ENCODE data around the gene HORMAD2. TPM values are rescaled to one million over a fixed set of nuclear protein-coding genes. Genes with fewer than 3 reads are reported as not detected.

Gene HORMAD2
- total and polyA plus RNA-seq, 4 donors: 0.02 to 0.46 TPM; not detected in 2

DNA sequence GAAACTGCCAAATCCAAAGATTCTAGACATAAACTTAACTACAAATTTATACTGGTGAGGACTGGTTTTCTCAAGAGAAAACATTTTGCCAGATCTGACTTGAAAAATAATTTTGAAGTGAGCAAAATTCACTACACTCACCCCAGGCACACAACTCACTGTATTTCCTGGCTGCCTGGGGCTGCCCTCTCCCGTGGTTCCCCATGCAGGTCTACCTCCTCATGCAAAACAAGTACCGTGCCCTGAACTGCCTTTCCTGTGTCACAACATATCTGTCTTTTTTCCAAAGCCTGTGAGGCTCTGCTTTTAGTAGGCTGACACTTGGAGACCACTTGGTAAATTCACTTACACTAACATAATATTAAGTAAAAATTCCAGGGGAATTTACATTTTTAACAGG, 89.9 kb downstream of the HORMAD2 start:
- Histone ChIP-seq H3K9ac (ENCODE audit: insufficient read depth in 1 of 2, low read length in 2 of 2) (no peak overlapping the region), H3K9me3 (ENCODE audit: control insufficient read depth in 4 of 4, insufficient read depth in 3 of 4, low read length in 3 of 4) (no peaks in the 10 kb centered on the region), H3K4me3 (no peak overlapping the region), H3K36me3 (ENCODE audit: control insufficient read depth in 4 of 4, insufficient read depth in 4 of 4, low read length in 4 of 4) (no peaks in the 10 kb centered on the region), H3K27ac (ENCODE audit: low read depth in 1 of 2, low read length in 1 of 2) (no peak overlapping the region), H3K27me3 (ENCODE audit: control insufficient read depth in 3 of 3, insufficient read depth in 3 of 3, low read length in 2 of 3) (peaks cover 0 to 3% (median 0%) of the 10 kb centered on the region in 3 donors), H3K4me1 (ENCODE audit: control insufficient read depth in 5 of 5, insufficient read depth in 5 of 5, low read length in 5 of 5) (no peaks in the 10 kb centered on the region)
- DNase-seq (no peak), ATAC-seq (ENCODE audit: insufficient read depth, low FRiP score) (no peak)
- WGBS, 2 donors: 18 to 45% methylated on average over 2 of the region's 2 CpGs
- TF ChIP-seq, protein P1, sequence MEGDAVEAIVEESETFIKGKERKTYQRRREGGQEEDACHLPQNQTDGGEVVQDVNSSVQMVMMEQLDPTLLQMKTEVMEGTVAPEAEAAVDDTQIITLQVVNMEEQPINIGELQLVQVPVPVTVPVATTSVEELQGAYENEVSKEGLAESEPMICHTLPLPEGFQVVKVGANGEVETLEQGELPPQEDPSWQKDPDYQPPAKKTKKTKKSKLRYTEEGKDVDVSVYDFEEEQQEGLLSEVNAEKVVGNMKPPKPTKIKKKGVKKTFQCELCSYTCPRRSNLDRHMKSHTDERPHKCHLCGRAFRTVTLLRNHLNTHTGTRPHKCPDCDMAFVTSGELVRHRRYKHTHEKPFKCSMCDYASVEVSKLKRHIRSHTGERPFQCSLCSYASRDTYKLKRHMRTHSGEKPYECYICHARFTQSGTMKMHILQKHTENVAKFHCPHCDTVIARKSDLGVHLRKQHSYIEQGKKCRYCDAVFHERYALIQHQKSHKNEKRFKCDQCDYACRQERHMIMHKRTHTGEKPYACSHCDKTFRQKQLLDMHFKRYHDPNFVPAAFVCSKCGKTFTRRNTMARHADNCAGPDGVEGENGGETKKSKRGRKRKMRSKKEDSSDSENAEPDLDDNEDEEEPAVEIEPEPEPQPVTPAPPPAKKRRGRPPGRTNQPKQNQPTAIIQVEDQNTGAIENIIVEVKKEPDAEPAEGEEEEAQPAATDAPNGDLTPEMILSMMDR (IDR thresholded peaks at IDR 0.05; ENCODE audit: control extremely low read depth, extremely low read depth): no peak

DNA sequence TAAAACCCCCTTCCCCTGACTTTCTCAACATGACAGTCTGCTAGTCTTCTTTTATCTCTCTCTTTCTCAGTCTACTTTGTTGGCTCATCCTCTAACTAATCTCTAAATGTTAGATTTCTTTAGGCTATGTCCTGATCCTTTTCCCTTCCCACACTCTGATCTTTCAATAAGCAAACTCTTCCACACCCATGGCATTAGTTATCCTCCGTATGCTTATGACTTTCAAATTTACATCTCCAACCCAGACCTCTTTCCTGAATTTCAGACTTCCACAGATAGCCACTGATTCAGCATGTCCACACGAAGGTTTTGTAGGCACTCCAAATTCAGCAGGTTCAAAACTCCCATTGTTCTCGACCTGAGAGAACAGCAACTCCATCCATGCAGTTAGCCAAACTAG, 90.7 kb downstream of the HORMAD2 start:
- no peaks in the 10 kb centered on the region for H3K36me3 ChIP-seq (ENCODE audit: control insufficient read depth in 4 of 4, insufficient read depth in 4 of 4, low read length in 4 of 4)
- H3K27me3 ChIP-seq (ENCODE audit: control insufficient read depth in 3 of 3, insufficient read depth in 3 of 3, low read length in 2 of 3): peaks cover 0 to 3% (median 0%) of the 10 kb centered on the region in 3 donors
- peaks cover 0 to 7% (median 6%) of the 10 kb centered on the region in 5 donors for H3K4me1 ChIP-seq (ENCODE audit: control insufficient read depth in 5 of 5, insufficient read depth in 5 of 5, low read length in 5 of 5)
- no peak for ATAC-seq (ENCODE audit: insufficient read depth, low FRiP score)
- WGBS, 2 donors: 85 to 89% methylated on average over 3 of the region's 3 CpGs
- H3K9ac ChIP-seq (ENCODE audit: insufficient read depth in 1 of 2, low read length in 2 of 2): no peak overlapping the region
- DNase-seq: no peak
- H3K4me3 ChIP-seq: no peak overlapping the region
- no peak overlapping the region for H3K27ac ChIP-seq (ENCODE audit: low read depth in 1 of 2, low read length in 1 of 2)
- H3K9me3 ChIP-seq (ENCODE audit: control insufficient read depth in 4 of 4, insufficient read depth in 3 of 4, low read length in 3 of 4): no peaks in the 10 kb centered on the region
- TF ChIP-seq, protein P1 (IDR thresholded peaks at IDR 0.05; ENCODE audit: control extremely low read depth, extremely low read depth): no peak

DNA sequence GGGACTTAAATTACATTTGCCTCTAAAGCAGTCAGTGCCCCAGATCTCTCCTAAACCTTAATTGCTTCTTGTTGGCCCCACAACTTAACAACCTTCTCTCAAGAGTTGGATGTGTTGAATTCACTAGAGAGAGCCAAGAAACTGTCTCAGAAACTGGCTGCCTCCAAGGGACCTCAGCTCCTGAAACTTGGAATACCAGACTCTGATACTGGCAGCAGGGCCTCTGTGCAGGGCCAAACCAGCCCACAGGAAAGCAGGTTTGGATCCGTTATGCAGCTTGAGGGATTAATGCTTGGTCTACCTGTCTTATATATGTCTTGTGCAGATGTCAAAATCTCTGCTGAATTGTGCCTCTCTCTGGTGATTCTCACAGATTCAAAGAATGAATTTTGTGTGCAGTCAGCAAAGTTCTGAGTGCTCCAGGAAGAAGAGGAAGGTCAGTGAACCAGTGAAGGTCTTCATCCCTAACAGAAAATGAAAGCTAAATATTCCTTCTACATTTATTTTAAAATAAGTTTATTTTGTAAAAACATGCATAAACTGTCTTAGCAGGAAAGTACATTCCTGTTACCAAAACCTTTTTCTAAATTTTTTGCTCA, 95.5 kb downstream of the HORMAD2 start:
- Histone ChIP-seq H3K27me3 (ENCODE audit: control insufficient read depth in 3 of 3, insufficient read depth in 3 of 3, low read length in 2 of 3) (no peaks in the 10 kb centered on the region), H3K4me3 (no peak overlapping the region), H3K9me3 (ENCODE audit: control insufficient read depth in 4 of 4, insufficient read depth in 3 of 4, low read length in 3 of 4) (no peaks in the 10 kb centered on the region), H3K36me3 (ENCODE audit: control insufficient read depth in 4 of 4, insufficient read depth in 4 of 4, low read length in 4 of 4) (no peaks in the 10 kb centered on the region), H3K4me1 (ENCODE audit: control insufficient read depth in 5 of 5, insufficient read depth in 5 of 5, low read length in 5 of 5) (peaks cover 0 to 7% (median 6%) of the 10 kb centered on the region in 5 donors), H3K27ac (ENCODE audit: low read depth in 1 of 2, low read length in 1 of 2) (no peak overlapping the region), H3K9ac (ENCODE audit: insufficient read depth in 1 of 2, low read length in 2 of 2) (no peak overlapping the region)
- no peak for ATAC-seq (ENCODE audit: insufficient read depth, low FRiP score)
- TF ChIP-seq, protein P1 (IDR thresholded peaks at IDR 0.05; ENCODE audit: control extremely low read depth, extremely low read depth): no peak
- peak in 1 of 3 donors; percentile 60 for DNase-seq
- 72 to 82% methylated on average over 1 of the region's 1 CpG for WGBS, 2 donors

DNA sequence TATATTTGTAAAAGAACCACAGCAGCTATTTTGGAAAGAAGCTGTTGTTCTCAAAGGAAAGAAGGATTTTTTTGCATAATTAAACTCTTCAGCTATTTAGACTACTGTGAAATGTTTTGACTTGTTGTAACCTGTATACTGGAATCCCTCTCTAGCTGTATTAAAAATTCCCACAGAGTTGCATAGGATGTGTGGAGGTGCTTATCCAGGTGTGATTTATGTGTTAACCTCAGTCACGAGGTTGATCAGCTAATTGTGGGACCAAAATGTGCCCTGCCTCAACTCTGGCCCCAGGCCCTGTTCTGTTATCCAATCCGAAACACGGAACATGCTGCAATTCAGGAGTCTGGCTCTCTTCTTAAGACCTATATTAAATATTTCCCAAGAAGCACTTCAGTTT, 96.2 kb downstream of the HORMAD2 start:
- Histone ChIP-seq H3K4me1 (ENCODE audit: control insufficient read depth in 5 of 5, insufficient read depth in 5 of 5, low read length in 5 of 5) (peaks cover 0 to 8% (median 6%) of the 10 kb centered on the region in 5 donors), H3K9ac (ENCODE audit: insufficient read depth in 1 of 2, low read length in 2 of 2) (no peak overlapping the region), H3K27me3 (ENCODE audit: control insufficient read depth in 3 of 3, insufficient read depth in 3 of 3, low read length in 2 of 3) (no peaks in the 10 kb centered on the region), H3K9me3 (ENCODE audit: control insufficient read depth in 4 of 4, insufficient read depth in 3 of 4, low read length in 3 of 4) (no peaks in the 10 kb centered on the region), H3K36me3 (ENCODE audit: control insufficient read depth in 4 of 4, insufficient read depth in 4 of 4, low read length in 4 of 4) (no peaks in the 10 kb centered on the region), H3K4me3 (no peak overlapping the region), H3K27ac (ENCODE audit: low read depth in 1 of 2, low read length in 1 of 2) (no peak overlapping the region)
- DNase-seq (no peak), ATAC-seq (ENCODE audit: insufficient read depth, low FRiP score) (no peak)
- TF ChIP-seq, protein P1 (IDR thresholded peaks at IDR 0.05; ENCODE audit: control extremely low read depth, extremely low read depth): no peak
- WGBS, 2 donors: 93 to 94% methylated on average over 3 of the region's 3 CpGs
